22Rv1 (cell line): ENCODE measurements around the gene RDH12.

Experiments used
- CTCF ChIP-seq: fragments of 450-650 bp; IDR thresholded peaks from 2 replicates; pipeline ENCODE4 v1.5.1; 2017; ENCODE audit warnings: mild to moderate bottlenecking
- ZFX ChIP-seq: fragments of 450-650 bp; IDR thresholded peaks from 2 replicates; pipeline ENCODE4 v1.6.1; 2017; ENCODE audit warnings: antibody characterized with exemption, borderline replicate concordance

- TF ChIP-seq CTCF (no peak), ZFX (no peak)
These were observed 75.1 kb downstream of the RDH12 start for GRCh38 chr14:67776653-67777322.
